K562 (cell line): ENCODE results near the gene CABLES1. TPM values are rescaled to one million over a fixed set of nuclear protein-coding genes. Genes with fewer than 3 reads are reported as not detected.
A peak's percentile ranks its signal among the peaks of the same experiment; 100 is the strongest.

Experiments used
- ATAC-seq: fragments of 200-7000 bp; cut with Tn5 transposase; 3 replicates; pipeline ENCODE4 v1.9.1; 2020; ENCODE audit warnings: moderate library complexity
- BruUV-seq: library from RNA; stranded (reverse); fragments of 400-500 nt; replicated peaks from 2 replicates; lab custom pipeline; 2021; lab: Mats Ljungman, UMichigan
- CTCF ChIA-PET: fragments of 300-600 bp; formaldehyde crosslinking; extraction: SDS; loops from one replicate; lab custom pipeline; 2021; ENCODE audit warnings: low intra/inter-chr PET ratio; lab: Yijun Ruan, JAX
- POLR2A ChIA-PET: fragments of 300-600, 350-650 bp; sonication (Branson Sonifier 250); formaldehyde crosslinking; extraction: SDS; loops from one replicate; lab custom pipeline; 2021; ENCODE audit warnings: antibody characterized with exemption, inconsistent platforms; lab: Yijun Ruan, JAX
- DNase-seq, 4 experiments: peaks; one replicate each; pipeline versions ENCODE4 v3.0.0 to v3.0.0-alpha.2; 2011 to 2018; ENCODE audit warnings: low spot score in 3 of 4, mixed read lengths in 3 of 4; ENCODE audit errors: extremely low read depth in 1 of 4
- FAIRE-seq: peaks from 2 replicates; lab custom pipeline; 2011; peaks lifted over from hg19 to GRCh38; lab: Jason Lieb, UNC
- H2AFZ ChIP-seq: 2 replicates; pipeline ENCODE4 v1.6.0; 2011; ENCODE audit warnings: low read depth, low read length, control low read depth, inconsistent platforms
- H3K27ac ChIP-seq: fragments of 200-600 bp; 3 replicates; pipeline ENCODE4 v1.8.0; 2011; ENCODE audit warnings: low read depth, mild to moderate bottlenecking, control low read depth, inconsistent platforms, low read length, moderate library complexity, mixed read lengths; ENCODE audit errors: extremely low read depth
- H3K27me3 ChIP-seq, 2 experiments: fragments of 300-600 bp in 1 of 2; 2 replicates in 1 of 2; 3 replicates in 1 of 2; pipeline versions ENCODE4 v1.6.0 to v1.8.0; 2011; ENCODE audit warnings: inconsistent platforms in 2 of 2, low read length in 2 of 2, mild to moderate bottlenecking in 1 of 2, mixed read lengths in 1 of 2, moderate library complexity in 1 of 2; ENCODE audit not compliant: control insufficient read depth in 2 of 2, insufficient read depth in 2 of 2
- H3K36me3 ChIP-seq: fragments of 300-600 bp; 3 replicates; pipeline ENCODE4 v1.8.0; 2011; ENCODE audit warnings: mild to moderate bottlenecking, low read length, inconsistent platforms; ENCODE audit not compliant: control insufficient read depth, insufficient read depth
- H3K4me1 ChIP-seq, 2 experiments: fragments of 200-600 bp in 1 of 2; replicated peaks in 1 of 2; 2 replicates in 1 of 2; 3 replicates in 1 of 2; pipeline versions ENCODE4 v1.5.1 to v1.8.0; 2011; ENCODE audit warnings: inconsistent platforms in 2 of 2, low read length in 2 of 2, mild to moderate bottlenecking in 1 of 2, mixed read lengths in 1 of 2, moderate library complexity in 1 of 2; ENCODE audit not compliant: control insufficient read depth in 2 of 2, insufficient read depth in 2 of 2
- H3K4me2 ChIP-seq: 2 replicates; pipeline ENCODE4 v1.6.1; 2011; ENCODE audit warnings: low read length, control low read depth, inconsistent platforms, mixed read lengths; ENCODE audit not compliant: insufficient read depth
- H3K4me3 ChIP-seq: fragments of 200-600 bp; sonication (generic), shearing (Covaris generic); 2 replicates; pipeline ENCODE4 v1.5.1; 2016; ENCODE audit warnings: control low read depth, inconsistent platforms
- H3K79me2 ChIP-seq: fragments of 200-600 bp; 3 replicates; pipeline ENCODE4 v1.8.0; 2011; ENCODE audit warnings: low read length, inconsistent platforms; ENCODE audit not compliant: control insufficient read depth, insufficient read depth
- H3K9ac ChIP-seq, 2 experiments: 2 replicates each; pipeline versions ENCODE4 v1.6.0 to v1.6.1; 2011; ENCODE audit warnings: low read depth in 2 of 2, low read length in 2 of 2, control low read depth in 1 of 2, inconsistent platforms in 1 of 2, mild to moderate bottlenecking in 1 of 2, mixed read lengths in 1 of 2; ENCODE audit not compliant: insufficient read depth in 1 of 2
- H3K9me1 ChIP-seq: one replicate; pipeline ENCODE4 v1.6.0; 2011; ENCODE audit warnings: inconsistent platforms, mild to moderate bottlenecking, low read length, moderate library complexity; ENCODE audit not compliant: control insufficient read depth, insufficient read depth
- H3K9me3 ChIP-seq: replicated peaks from 2 replicates; pipeline ENCODE4 v1.5.1; 2011; ENCODE audit warnings: low read depth, low read length, inconsistent platforms; ENCODE audit not compliant: control insufficient read depth, insufficient read depth
- H4K20me1 ChIP-seq: replicated peaks from 2 replicates; pipeline ENCODE4 v1.6.1; 2011; ENCODE audit warnings: low read length, inconsistent platforms, mixed read lengths; ENCODE audit not compliant: control insufficient read depth, insufficient read depth
- CBX2 ChIP-seq: fragments of 200-600 bp; sonication (generic); IDR thresholded peaks from one replicate; pipeline ENCODE4 v1.6.1; 2012; ENCODE audit warnings: mild to moderate bottlenecking, low read length, inconsistent platforms; ENCODE audit not compliant: insufficient read depth, poor library complexity, severe bottlenecking
- CCNT2 ChIP-seq: IDR thresholded peaks from 2 replicates; pipeline ENCODE4 v1.6.1; 2011; ENCODE audit warnings: borderline replicate concordance, low read depth, mild to moderate bottlenecking, moderate library complexity, mixed read lengths, low read length; ENCODE audit not compliant: insufficient read length; ENCODE audit errors: extremely low read depth
- GATAD2A ChIP-seq: fragments of 450-650 bp; IDR thresholded peaks from 2 replicates; pipeline ENCODE4 v1.6.1; 2017
- MAZ ChIP-seq, 2 experiments: fragments of 450-650 bp in 1 of 2; sonication (generic) in 1 of 2; formaldehyde crosslinking; IDR thresholded peaks in 1 of 2; conservative IDR thresholded peaks in 1 of 2; 2 replicates each; pipeline versions ENCODE4 v1.4.0 to v1.5.0; 2020; ENCODE audit warnings: mild to moderate bottlenecking in 1 of 2, missing genetic modification reagents in 1 of 2
- NEUROD1 ChIP-seq: fragments of 150-350 bp; IDR thresholded peaks from 2 replicates; pipeline ENCODE4 v1.6.1; 2014; ENCODE audit warnings: borderline replicate concordance, low read length, low read depth; ENCODE audit not compliant: partially characterized antibody
- RBBP5 ChIP-seq: fragments of 200-600 bp; sonication (generic); IDR thresholded peaks from 2 replicates; pipeline ENCODE4 v1.6.1; 2012; ENCODE audit warnings: borderline replicate concordance, mild to moderate bottlenecking, low read length, control low read depth, inconsistent platforms; ENCODE audit not compliant: insufficient read depth, poor library complexity, severe bottlenecking
- SAP30 ChIP-seq: fragments of 200-600 bp; sonication (generic); IDR thresholded peaks from 2 replicates; pipeline ENCODE4 v1.6.1; 2012; ENCODE audit warnings: borderline replicate concordance, low read depth, mild to moderate bottlenecking, moderate library complexity, low read length, control low read depth, inconsistent platforms; ENCODE audit not compliant: insufficient read depth, poor library complexity, severe bottlenecking
- TBP ChIP-seq: optimal IDR thresholded peaks from 2 replicates; pipeline ENCODE3; 2011; ENCODE audit warnings: low read depth, low read length, improper control_type of control experiment
- ZNF561 ChIP-seq: fragments of 450-650 bp; formaldehyde crosslinking; conservative IDR thresholded peaks from 2 replicates; pipeline ENCODE4 v1.4.0; 2020; ENCODE audit warnings: mild to moderate bottlenecking, moderate library complexity
- WGBS: fragments of 100-300 bp; shearing (Covaris generic); methylation state at CpG from one replicate; pipeline ENCODE4 v1.1.6; 2016; ENCODE audit warnings: low coverage, mixed read lengths; ENCODE audit not compliant: insufficient coverage; ENCODE audit errors: missing lambda C conversion rate; 5-methylcytosine and 5-hydroxymethylcytosine counted together
- in situ Hi-C: fragments of 300-500 bp; cut with MboI; formaldehyde crosslinking; loops from 4 replicates; pipeline ENCODE4 v1.15.0; 2018; ENCODE audit warnings: inconsistent platforms, mixed read lengths
- intact Hi-C: fragments of 100-400 bp; cut with micrococcal nuclease; formaldehyde crosslinking; loops from 2 replicates; pipeline ENCODE4 v1.14.2; 2022
- polyA plus RNA-seq, 8 experiments: library from polyadenylated mRNA; depleted of rRNA in 4 of 8; stranded (reverse) in 5 of 8; unstranded in 3 of 8; fragments of >200 nt; fragmentation: Nextera tagmentation in 2 of 8; fragmentation: Illumina TruSeq in 1 of 8; extraction: Ambion mirVana in 2 of 8; extraction: Trizol in 1 of 8; gene quantifications; 2 replicates each; pipeline versions ENCODE4 v1.2.1 to v1.2.3, GENCODE V29; 2011 to 2014; ENCODE audit warnings: inconsistent platforms in 1 of 8, missing spikeins in 1 of 8
- total RNA-seq, 7 experiments: library from RNA; depleted of rRNA in 6 of 7; stranded (reverse); fragments of >200 nt in 6 of 7; fragmentation: Illumina TruSeq in 2 of 7; extraction: Trizol in 2 of 7; gene quantifications; 2 replicates each; pipeline versions ENCODE4 v1.2.1 to v1.2.3, GENCODE V29; 2011 to 2021; ENCODE audit warnings: low replicate concordance in 1 of 7

CABLES1 gene
- total and polyA plus RNA-seq, 9 of the 15 experiments (the other 6 are each of a cell fraction or from before 2014, with no cell fraction given): 0.04 to 0.10 (median 0.06) TPM; not detected in 3

- H3K36me3 ChIP-seq: no peaks in the 10 kb centered on the region
- H3K9me3 ChIP-seq: no peaks in the 10 kb centered on the region
- FAIRE-seq (no peak), DNase-seq (peak in 1 of 4 experiments; percentile 6), ATAC-seq (no peak)
- no peaks in the 10 kb centered on the region for H3K9me1 ChIP-seq
- WGBS: 4% methylated on average over 16 of the region's 18 CpGs
- in situ Hi-C loops: no loop called here
- POLR2A ChIA-PET: no interaction called here
- no peak overlapping the region for H2AFZ ChIP-seq
- H3K4me1 ChIP-seq: no peaks in the 10 kb centered on the region
- no peak overlapping the region for H3K4me3 ChIP-seq
- peaks cover 29 to 43% of the 10 kb centered on the region in 2 experiments; a peak in 4 of 5 replicates for H3K27me3 ChIP-seq
- intact Hi-C loops: no loop called here
- no peak overlapping the region for H3K4me2 ChIP-seq
- H3K9ac ChIP-seq: no peak overlapping the region
- no peak overlapping the region for H3K27ac ChIP-seq
- H4K20me1 ChIP-seq: peaks cover 5% of the 10 kb centered on the region; the same call in 1 of the 2 replicates
- H3K79me2 ChIP-seq: no peaks in the 10 kb centered on the region
- CTCF ChIA-PET: no interaction called here
- no TSS peak for BruUV-seq
- TF ChIP-seq GATAD2A (no peak), CCNT2 (no peak), MAZ (CRISPR knock-in tag; conservative IDR thresholded peaks at IDR 0.05 in 1 of 2, IDR thresholded peaks at IDR 0.05 in 1 of 2) (no peak), ZNF561 (CRISPR knock-in tag) (no peak), SAP30 (no peak), TBP (no peak), NEUROD1 (no peak), CBX2 (no peak), RBBP5 (no peak)
Measured at GRCh38 chr18:23094411-23095190, 40.7 kb upstream of the CABLES1 start.
